ENCODE results near the gene FZD2.
"Not testable (repeated sequence)": the region's sequence is repeated elsewhere in the genome, so short reads cannot be mapped to it uniquely, and the experiment has no call there.

The FZD2 gene

GRCh38 chr17:44556832-44557606, at the start of gene FZD2:
FZD2 (plus strand) TSS chr17:44557484; CDS start chr17:44557689, 205 bp downstream.
- peak; percentile 79 for DNase-seq

- not testable (repeated sequence) for DNase-seq
Measured at GRCh38 chr17:44511241-44512134, 45.8 kb upstream of the FZD2 start.

- DNase-seq: no peak
Measured at GRCh38 chr17:44518032-44518431, 39.3 kb upstream of the FZD2 start.

GRCh38 chr17:44522883-44523671, 34.2 kb upstream of the FZD2 start:
- DNase-seq: no peak

GRCh38 chr17:44523672-44523972, 33.7 kb upstream of the FZD2 start:
- DNase-seq: no peak

- no peak for DNase-seq
Measured at GRCh38 chr17:44527102-44527501, 30.2 kb upstream of the FZD2 start.

- DNase-seq: no peak
Measured at GRCh38 chr17:44527954-44528353, 29.3 kb upstream of the FZD2 start.

- no peak for DNase-seq
Measured at GRCh38 chr17:44529864-44530263, 27.4 kb upstream of the FZD2 start.

- DNase-seq: no peak
Measured at GRCh38 chr17:44530896-44531418, 26.3 kb upstream of the FZD2 start.

GRCh38 chr17:44533533-44534246, 23.6 kb upstream of the FZD2 start:
- peak; percentile 47 for DNase-seq

- no peak for DNase-seq
Measured at GRCh38 chr17:44536090-44536953, 21.0 kb upstream of the FZD2 start.

- not testable (repeated sequence) for DNase-seq
Measured at GRCh38 chr17:44537922-44538321, 19.4 kb upstream of the FZD2 start.

- DNase-seq: no peak
Measured at GRCh38 chr17:44539673-44540072, 17.6 kb upstream of the FZD2 start.

GRCh38 chr17:44540246-44541084, 16.8 kb upstream of the FZD2 start:
- no peak for DNase-seq

GRCh38 chr17:44541884-44542581, 15.3 kb upstream of the FZD2 start:
- no peak for DNase-seq

- no peak for DNase-seq
Measured at GRCh38 chr17:44543213-44543904, 13.9 kb upstream of the FZD2 start.

GRCh38 chr17:44543905-44544523, 13.3 kb upstream of the FZD2 start:
- DNase-seq: no peak
